GM18499 (cell line): Measurements from ENCODE around the gene KCTD13.
A peak's percentile ranks its signal among the peaks of the same experiment; 100 is the strongest.
"Not testable (repeated sequence)": the region's sequence is repeated elsewhere in the genome, so short reads cannot be mapped to it uniquely, and the experiment has no call there.

ENCODE experiments used
- ATAC-seq: cut with Tn5 transposase; IDR thresholded peaks from one replicate; pipeline ENCODE4 v1.9.1; 2021; ENCODE audit warnings: moderate number of reproducible peaks; ENCODE audit not compliant: insufficient read depth, unreplicated experiment

The KCTD13 gene, protein sequence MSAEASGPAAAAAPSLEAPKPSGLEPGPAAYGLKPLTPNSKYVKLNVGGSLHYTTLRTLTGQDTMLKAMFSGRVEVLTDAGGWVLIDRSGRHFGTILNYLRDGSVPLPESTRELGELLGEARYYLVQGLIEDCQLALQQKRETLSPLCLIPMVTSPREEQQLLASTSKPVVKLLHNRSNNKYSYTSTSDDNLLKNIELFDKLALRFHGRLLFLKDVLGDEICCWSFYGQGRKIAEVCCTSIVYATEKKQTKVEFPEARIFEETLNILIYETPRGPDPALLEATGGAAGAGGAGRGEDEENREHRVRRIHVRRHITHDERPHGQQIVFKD

DNA sequence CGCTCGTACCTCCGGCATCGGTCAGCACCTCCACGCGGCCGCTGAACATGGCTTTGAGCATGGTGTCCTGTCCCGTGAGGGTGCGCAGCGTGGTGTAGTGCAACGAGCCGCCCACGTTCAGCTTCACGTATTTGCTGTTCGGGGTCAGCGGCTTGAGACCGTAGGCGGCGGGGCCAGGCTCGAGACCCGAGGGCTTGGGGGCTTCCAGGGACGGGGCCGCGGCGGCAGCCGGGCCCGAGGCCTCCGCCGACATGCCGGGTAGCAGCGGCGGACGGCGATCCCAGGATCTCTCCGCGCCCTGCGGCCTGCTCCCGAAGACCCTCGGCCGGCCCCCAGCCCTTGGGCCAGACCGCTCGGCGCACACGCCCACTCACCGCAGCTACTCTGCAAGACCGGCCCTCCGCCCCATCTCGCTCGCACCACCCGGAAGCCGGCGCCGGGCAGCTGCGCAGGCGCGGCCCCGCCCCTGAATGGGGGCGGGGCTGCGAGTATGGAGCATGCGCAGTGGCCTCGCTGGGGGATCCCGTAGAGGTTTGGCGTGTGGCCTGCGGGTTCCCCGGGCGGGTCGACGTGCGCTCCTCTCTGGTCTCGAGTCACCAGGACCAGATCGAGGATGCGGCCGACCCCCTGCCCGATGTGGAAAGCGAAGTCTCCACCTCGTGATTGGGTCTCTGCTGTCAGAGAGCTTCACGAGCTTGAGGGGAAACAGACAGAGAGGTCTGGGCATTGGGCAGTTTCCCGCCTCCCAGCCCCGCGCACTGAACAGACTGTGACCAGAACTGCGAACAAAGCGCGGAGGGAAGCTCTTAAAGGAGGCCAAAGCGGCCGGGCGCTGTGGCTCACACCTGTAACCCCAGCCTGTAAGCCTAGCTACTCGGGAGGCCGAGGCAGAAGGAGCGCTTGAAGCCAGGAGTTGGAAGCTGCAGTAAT, at the start of gene KCTD13:
Gene KCTD13 (minus strand): TSS at position 446 of the 930 bp plus-strand sequence. CDS start 193 bp downstream, at position 253.
- ATAC-seq = peak; percentile 54

DNA sequence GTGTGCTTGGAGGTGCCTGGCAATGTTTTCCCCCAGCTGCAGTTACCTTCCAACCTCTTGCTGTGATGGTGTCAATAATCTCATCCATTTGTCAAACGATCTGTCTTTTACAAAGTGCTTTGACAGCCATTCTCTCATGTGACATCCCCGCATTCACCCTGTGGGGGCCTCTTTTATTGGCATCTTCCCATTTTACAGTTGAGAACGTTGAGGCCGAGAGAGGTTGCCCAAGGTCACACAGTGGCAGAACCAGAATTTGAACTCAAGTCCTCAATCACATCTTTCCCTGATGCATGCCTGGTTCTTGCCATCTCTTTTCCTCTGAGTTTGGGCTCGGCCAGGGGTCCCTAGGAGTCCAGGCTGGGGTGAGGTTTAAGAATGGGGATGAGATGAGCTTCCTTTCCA, 49.1 kb upstream of the KCTD13 start:
- ATAC-seq = no peak

DNA sequence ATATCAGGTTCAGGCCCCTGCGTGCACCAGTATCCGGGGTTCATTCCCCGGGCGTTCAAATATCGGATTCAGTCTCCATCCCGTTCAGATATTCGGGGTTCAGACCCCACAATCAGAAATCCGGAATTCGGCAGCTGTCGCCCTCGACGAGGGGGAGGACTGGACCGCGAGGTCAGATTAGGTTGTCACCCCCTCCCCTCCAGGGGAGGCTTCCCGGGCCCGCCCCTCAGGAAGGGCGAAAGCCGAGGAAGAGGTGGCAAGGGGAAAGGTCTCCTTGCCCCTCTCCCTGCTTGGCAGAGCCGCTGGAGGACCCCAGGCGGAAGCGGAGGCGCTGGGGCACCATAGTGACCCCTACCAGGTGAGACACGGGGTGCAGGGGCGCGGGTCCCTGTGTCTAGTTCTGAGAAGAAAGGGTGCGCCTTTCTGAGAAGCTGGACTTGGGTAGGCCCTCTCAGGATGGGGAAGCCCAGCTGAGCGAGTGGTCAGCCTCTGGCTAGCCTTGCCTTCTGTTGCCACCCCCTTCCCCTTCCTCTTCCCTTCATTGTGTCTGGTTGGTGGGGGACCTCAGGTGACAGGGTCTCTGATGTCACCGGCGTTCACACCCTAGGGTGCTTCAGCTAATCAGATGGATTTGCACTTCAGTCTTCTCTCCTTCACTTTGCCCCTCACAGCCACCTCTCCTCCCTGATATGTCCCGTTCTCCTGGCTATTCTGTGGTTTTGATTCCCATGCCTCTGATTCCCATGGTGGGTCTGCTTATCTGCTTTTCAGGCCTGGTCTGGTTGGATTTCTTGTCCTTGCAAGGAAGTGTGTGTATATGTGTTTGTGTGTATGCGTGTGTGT, 48.5 kb upstream of the KCTD13 start:
- ATAC-seq = no peak

DNA sequence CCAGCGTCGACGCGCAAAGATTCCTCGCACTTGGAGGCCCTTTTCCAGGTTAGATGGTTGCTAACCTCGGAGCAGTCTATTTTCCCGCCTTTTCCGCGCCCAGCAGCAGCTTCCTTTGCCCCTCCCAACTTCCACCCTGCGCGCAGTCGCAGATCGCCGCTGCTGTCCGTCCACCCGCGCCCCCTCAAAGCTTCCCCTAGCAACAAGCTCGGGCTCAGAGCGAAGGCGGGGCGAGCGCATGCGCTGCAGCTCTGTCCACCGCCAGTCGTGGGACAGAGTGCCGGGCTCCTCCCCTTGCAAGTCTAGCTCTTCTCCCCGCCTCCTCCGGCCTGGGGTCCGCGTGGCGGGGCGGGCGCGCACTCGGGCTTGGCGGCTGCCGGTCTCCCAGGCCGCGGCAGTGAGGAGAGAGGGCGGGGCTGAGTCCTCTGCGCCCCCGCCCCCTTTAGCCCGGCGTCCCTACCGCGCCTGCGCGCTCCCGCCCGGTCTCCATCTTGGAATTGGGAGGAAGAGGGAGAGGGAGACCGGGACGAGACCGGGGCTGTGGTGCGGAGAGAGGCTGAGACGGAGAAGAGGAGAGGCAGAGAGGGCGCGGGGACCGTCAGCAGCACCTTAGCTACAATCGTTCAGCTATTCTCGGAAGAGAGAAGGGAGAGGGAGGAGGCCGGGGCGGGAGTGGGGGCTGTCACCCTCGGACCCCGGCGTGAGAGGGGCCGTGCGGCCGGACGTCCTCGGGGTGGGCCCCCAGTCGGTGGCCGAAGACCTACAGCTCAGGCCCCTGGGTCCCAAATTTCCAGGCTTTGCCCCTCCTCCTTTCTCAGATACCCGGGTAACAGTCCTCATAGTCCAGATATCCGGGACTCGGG, 47.6 kb upstream of the KCTD13 start, which contains the start of gene TAOK2:
Gene TAOK2 (plus strand): TSS at position 485 of the 863 bp plus-strand sequence. CDS start 3,905 bp downstream, outside the sequence.
- peak; percentile 73 for ATAC-seq

DNA sequence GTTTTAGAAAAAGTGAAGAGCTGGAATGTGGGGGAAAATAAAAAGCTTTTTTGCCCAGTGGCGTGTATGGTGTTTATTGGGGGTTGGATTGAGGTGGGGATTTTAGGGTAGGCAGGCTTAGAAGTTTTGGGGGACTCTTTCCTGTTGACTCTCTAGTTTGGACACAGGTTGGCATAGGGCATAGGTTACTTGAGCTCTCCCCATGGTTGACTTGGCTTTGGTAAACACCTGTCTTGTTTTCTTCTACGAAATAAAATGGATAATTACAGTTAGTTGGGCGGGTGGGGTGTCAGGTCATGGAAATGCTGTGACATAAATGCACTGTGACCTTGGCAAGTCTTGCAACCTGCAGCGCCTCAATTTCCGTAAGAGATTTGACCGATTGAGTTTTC, 47.0 kb upstream of the KCTD13 start:
- no peak for ATAC-seq

DNA sequence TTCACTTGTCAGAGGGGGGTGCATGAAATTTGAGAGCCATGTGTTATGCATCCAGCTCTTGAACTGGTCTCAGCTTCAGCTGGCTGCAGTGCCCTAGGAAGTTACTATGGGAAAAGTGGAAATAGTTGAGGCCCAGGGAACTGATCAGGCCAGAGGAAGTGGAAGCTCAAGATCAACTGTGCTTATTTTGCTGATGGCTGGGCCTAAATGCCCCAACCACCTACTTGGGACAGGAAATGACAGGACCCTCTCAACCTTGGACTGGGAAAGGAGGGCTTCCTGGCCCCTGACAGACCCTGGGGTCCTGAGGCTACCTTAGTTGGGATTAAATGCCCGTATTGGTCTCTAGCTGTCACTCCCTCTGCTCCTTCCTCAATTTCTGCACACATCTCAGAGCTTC, 46.5 kb upstream of the KCTD13 start:
- ATAC-seq = no peak

DNA sequence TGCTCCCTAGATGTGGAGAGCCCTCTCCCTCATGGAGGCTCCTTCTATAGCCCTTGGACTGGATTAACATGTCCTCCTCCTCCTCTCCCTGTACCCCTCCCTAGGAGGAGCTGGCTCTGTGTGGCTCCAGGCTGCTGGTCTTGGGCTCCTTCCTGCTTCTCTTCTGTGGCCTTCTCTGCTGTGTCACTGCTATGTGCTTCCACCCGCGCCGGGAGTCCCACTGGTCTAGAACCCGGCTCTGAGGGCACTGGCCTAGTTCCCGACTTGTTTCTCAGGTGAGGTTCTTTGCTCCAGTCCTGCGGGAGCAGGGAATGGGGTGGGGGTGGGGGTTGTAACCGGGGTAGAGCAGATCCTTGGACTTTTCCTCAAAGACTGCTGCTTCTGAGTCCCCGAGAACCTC, 45.3 kb upstream of the KCTD13 start:
- ATAC-seq = no peak

DNA sequence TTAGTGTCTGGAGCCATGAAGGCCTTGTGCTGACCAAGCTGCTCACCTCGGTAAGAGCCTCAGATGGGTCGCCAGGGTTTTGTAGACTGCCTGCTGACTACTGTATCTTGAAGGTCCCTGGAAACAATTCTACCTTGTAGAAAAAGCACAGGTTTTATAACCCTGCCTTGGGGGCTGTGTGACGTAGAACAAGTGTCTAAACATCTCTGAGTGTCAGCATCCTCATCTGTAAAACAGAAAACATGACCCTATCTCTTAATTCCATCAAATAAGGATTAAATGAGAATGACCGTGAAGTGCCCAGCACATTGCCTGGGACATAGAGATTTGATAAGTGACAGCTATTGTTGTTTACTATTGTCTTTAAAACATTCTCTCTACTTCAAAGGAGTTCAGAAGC, 42.2 kb upstream of the KCTD13 start:
- ATAC-seq = no peak

DNA sequence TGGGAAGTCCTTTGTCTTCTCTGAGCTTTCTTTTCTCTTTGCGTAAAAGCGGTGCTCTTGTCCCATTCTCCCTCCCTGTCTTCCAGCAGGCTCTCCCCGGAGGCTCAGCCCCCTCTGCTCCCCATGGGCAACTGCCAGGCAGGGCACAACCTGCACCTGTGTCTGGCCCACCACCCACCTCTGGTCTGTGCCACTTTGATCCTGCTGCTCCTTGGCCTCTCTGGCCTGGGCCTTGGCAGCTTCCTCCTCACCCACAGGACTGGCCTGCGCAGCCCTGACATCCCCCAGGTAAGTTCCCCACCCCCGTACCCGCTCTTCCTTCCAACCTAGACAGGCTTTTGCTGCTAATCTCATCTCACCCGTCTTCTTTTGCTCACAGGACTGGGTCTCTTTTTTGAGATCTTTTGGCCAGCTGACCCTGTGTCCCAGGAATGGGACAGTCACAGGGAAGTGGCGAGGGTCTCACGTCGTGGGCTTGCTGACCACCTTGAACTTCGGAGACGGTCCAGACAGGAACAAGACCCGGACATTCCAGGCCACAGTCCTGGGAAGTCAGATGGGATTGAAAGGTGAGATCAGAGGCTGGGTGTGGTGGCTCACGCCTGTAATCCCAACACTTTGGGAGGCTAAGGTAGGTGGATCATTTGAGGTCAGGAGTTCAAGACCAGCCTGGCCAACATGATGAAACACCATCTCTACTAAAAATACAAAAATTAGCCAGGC, 37.2 kb upstream of the KCTD13 start:
- ATAC-seq = no peak

DNA sequence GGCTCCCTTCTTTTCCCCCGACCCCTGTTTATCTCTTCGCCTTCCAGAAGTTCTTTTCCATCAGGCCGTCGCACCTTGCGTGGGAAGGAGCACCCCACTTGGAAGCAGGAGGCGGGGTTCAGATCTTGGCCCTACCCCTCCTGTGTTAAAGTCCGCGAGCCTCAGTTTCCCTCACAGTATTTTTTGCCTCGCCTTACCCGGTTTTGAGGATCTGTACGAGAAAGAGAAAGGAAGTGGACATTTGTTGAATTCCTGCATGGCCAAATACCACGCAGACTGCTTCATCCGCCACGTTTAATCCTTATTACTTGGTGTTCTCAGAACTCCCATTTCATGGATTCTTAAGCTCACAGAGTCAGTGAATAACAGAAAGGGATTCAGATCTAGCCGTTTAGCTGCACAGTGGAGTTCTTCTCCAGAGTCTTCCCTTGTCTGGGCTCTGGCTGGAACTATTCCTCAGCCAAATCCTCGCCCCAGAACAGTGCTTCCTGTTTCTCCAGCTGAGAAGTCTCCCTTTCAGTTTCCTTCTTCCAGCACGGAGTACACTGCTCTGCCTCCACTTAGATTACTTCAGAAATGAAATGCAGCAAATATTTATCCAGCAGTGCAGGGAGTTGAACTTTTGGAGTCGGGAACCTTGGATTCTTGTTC, 36.4 kb upstream of the KCTD13 start:
- no peak for ATAC-seq

DNA sequence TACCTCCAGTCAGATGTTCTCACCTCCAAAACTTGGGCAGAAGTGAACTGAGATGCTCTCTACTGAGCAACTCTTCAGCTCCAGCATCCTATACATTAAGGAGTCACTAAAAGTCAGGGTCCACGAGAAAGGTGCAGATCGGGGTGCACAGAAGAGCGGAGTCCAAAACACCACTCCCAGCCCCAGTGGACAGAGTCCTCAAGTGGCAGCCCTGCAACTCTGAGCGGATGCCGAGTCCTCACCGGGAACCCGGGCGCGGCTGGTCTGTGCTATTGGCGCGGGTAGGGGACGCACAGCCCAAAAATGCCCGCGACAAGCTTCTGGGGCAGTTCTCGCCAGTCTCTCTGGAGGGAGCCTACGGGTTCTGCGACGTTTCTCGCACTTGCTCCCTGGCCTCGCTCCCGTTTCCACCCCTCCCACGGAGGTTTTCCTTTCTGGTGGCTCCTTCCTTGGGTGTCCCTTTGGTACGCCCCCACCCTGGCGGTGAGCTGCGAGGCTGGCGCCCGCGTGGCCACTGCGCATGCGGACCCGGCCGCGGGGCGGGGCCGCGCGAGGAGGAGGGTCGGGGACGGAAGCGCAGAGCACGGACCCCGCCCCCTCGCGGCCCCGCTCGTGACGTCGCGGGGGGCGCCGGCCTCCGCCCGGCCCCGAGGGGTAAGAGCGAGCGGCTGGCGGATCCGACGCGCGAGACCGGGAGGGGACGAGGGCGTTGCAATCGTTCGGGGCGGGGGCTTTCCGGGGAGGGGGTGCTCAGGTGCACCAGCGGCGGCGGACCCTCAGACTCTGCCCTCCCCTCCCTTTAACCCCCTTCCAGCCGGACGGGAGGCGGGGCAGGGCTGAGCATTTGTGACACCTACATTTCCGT, 35.7 kb upstream of the KCTD13 start, which contains the start of gene TMEM219:
Gene TMEM219 (plus strand): TSS at position 601 of the 865 bp plus-strand sequence. CDS start 1,065 bp downstream, outside the sequence.
- ATAC-seq = no peak

DNA sequence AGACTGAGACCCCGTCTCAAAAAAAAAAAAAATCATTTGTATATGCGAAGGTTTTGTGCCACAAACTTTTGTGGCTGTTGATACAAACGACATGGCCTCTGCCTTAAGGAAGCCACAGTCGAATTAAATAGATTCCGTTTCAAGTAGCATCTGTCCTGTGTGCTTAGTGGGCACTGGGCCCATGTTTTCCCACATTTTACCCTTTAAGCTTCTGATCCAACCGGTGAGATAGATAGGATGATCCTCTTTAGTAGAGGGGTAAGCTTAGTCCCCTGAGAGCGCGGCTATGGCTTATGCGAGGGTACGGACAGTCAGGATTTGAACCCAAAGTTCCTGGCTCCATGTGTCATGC, 35.1 kb upstream of the KCTD13 start:
- no peak for ATAC-seq

DNA sequence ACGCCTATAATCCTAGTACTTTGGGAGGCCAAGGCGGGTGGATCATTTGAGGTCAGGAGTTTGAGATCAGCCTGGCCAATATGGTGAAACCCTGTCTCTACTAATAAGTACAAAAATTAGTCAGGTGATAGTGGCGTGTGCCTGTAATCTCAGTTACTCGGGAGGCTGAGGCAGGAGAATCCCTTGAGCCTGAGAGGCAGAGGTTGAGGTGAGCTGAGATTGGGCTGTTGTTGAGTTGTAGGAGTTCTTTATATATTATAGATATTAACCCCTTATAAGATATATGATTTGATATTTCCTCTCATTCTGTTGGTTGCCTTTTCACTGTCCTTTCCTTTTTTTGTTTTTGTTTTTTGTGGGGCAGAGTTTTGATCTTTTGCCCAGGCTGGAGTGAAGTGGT, 33.8 kb upstream of the KCTD13 start:
- not testable (repeated sequence) for ATAC-seq

DNA sequence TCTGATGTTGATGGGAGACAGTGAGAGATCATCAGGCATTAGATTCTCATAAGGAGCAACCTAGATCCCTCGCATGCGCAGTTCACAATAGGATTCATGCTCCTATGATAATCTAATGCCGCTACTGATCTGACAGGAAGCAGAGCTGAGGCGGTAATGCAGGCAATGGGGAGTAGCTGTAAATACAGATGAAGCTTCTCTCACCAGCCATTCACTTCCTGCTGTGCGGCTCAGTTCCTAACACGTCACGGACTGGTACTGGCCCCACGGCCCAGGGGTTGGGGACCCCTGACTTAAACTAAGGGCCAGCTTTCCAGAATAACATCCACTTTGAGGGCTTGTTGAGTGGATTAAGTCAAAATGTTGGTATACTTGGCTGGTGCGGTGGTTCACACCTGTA, 33.3 kb upstream of the KCTD13 start:
- no peak for ATAC-seq

DNA sequence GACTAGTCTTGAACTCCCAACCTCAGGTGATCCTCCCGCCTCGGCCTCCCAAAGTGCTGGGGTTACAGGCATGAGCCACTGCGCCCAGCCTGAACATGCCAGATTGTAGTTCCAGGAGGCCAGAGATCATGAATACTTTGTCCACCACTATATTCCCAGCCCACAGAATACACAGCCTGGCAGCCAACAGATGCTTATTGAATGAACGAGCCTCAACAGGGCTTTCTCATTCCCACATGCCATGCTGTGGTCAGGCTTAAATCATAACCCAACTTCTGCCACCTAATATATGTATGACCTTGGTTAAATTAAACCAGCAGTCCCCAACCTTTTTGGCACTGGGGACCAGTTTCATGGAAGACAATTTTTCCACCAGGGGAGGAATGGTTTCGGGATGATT, 32.7 kb upstream of the KCTD13 start:
- ATAC-seq = no peak

DNA sequence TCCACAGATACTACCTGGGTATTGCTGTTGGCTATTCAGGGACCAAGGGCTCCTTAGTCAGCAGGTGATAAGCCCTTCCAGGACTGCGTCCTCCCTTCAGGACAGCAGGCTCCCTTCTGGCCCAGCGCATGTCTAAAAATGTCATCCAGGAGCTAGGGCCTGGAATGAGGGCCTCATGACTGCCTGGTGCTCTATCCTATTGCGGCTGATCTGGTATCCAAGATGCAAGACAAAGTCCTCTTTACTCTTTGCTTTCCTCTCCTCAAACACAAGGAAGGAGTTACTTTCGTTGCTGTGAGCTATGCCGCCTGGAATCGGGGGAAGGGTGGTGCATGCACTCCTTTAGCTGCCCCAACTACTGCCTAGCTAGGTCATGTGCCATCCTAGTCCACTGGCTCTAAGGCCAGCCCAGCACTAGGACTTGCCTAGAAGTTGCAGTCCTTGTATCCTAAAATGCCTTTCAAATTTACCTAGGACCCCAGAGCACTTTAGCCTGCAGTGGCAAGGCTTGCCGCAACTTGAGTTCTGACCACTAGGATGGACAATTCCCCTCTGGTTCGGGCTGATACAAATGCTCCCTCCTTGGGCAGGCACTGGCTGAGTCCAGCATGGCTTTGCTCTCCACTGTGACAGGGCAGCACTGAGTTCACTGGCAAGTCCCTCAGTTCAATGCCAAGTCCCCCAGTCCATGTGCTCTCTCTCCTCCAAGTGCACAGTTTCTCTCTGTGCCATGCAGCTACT, 25.8 kb upstream of the KCTD13 start:
- no peak for ATAC-seq
